ENCODE measurements around the gene TRIM44. TPM values are rescaled to one million over a fixed set of nuclear protein-coding genes. Genes with fewer than 3 reads are reported as not detected.

TRIM44 gene
- total RNA-seq, 1 donor from 2014 or later = 6.1 TPM

GRCh38 chr11:35676611-35676965 is 14.0 kb downstream of the TRIM44 start:
- Histone ChIP-seq H3K27me3 (no peaks in the 10 kb centered on the region), H3K9me3 (no peaks in the 10 kb centered on the region), H3K36me3 (no peaks in the 10 kb centered on the region), H3K4me3 (no peak overlapping the region), H3K27ac (no peak overlapping the region), H3K4me1 (peaks cover 0 to 15% of the 10 kb centered on the region in 2 donors)
- no peak for DNase-seq (ENCODE audit: low spot score in 2 of 2)
- TF ChIP-seq CTCF (IDR thresholded peaks at IDR 0.05) = no peak
- intact Hi-C loops (cut with DNase I) = no loop called here

GRCh38 chr11:35677904-35678303 is 15.3 kb downstream of the TRIM44 start:
- no peak overlapping the region for H3K27ac ChIP-seq
- intact Hi-C loops (cut with DNase I) = no loop called here
- no peaks in the 10 kb centered on the region for H3K27me3 ChIP-seq
- no peak for DNase-seq (ENCODE audit: low spot score in 2 of 2)
- H3K9me3 ChIP-seq = no peaks in the 10 kb centered on the region
- peaks cover 1 to 22% of the 10 kb centered on the region in 2 donors for H3K4me1 ChIP-seq
- no peaks in the 10 kb centered on the region for H3K36me3 ChIP-seq
- no peak for TF ChIP-seq CTCF (IDR thresholded peaks at IDR 0.05)
- no peak overlapping the region for H3K4me3 ChIP-seq

- Histone ChIP-seq H3K4me1 (peaks cover 4 to 22% of the 10 kb centered on the region in 2 donors), H3K9me3 (no peaks in the 10 kb centered on the region), H3K36me3 (no peaks in the 10 kb centered on the region), H3K4me3 (no peak overlapping the region), H3K27ac (no peak overlapping the region), H3K27me3 (no peaks in the 10 kb centered on the region)
- no peak for DNase-seq (ENCODE audit: low spot score in 2 of 2)
- intact Hi-C loops (cut with DNase I) = no loop called here
- TF ChIP-seq CTCF (IDR thresholded peaks at IDR 0.05) = no peak
Measured at GRCh38 chr11:35678471-35678870, 15.9 kb downstream of the TRIM44 start.

- H3K9me3 ChIP-seq = no peaks in the 10 kb centered on the region
- H3K4me1 ChIP-seq = peaks cover 4 to 22% of the 10 kb centered on the region in 2 donors
- no peak for TF ChIP-seq CTCF (IDR thresholded peaks at IDR 0.05)
- DNase-seq (ENCODE audit: low spot score in 2 of 2) = no peak
- H3K27ac ChIP-seq = no peak overlapping the region
- H3K36me3 ChIP-seq = no peaks in the 10 kb centered on the region
- no peak overlapping the region for H3K4me3 ChIP-seq
- no peaks in the 10 kb centered on the region for H3K27me3 ChIP-seq
- intact Hi-C loops (cut with DNase I) = no loop called here
Measured at GRCh38 chr11:35678975-35679374, 16.4 kb downstream of the TRIM44 start.

GRCh38 chr11:35680506-35680905 is 17.9 kb downstream of the TRIM44 start:
- DNase-seq (ENCODE audit: low spot score in 2 of 2) = no peak
- no peaks in the 10 kb centered on the region for H3K27me3 ChIP-seq
- no peak overlapping the region for H3K27ac ChIP-seq
- no peak overlapping the region for H3K4me3 ChIP-seq
- TF ChIP-seq CTCF (IDR thresholded peaks at IDR 0.05) = no peak
- H3K36me3 ChIP-seq = peaks cover 2% of the 10 kb centered on the region in 2 donors
- H3K4me1 ChIP-seq = peaks cover 4 to 21% of the 10 kb centered on the region in 2 donors
- H3K9me3 ChIP-seq = no peaks in the 10 kb centered on the region
- intact Hi-C loops (cut with DNase I) = no loop called here

GRCh38 chr11:35681163-35681767 is 18.7 kb downstream of the TRIM44 start:
- H3K4me1 ChIP-seq = peaks cover 4 to 14% of the 10 kb centered on the region in 2 donors
- H3K36me3 ChIP-seq = peaks cover 6 to 10% of the 10 kb centered on the region in 2 donors
- H3K27ac ChIP-seq = no peak overlapping the region
- no peak for TF ChIP-seq CTCF (IDR thresholded peaks at IDR 0.05)
- intact Hi-C loops (cut with DNase I) = no loop called here
- H3K9me3 ChIP-seq = no peaks in the 10 kb centered on the region
- DNase-seq (ENCODE audit: low spot score in 2 of 2) = no peak
- H3K27me3 ChIP-seq = no peaks in the 10 kb centered on the region
- no peak overlapping the region for H3K4me3 ChIP-seq
